Suprapubic skin (tissue), 4 donors: Measurements from ENCODE around the gene CDC42BPG.

Source experiments
- CTCF ChIP-seq, 2 donors: fragments of 200-600 bp in 1 of 2; fragments of 450-650 bp in 1 of 2; sonication (generic) in 1 of 2; IDR thresholded peaks; one replicate each; pipeline ENCODE4 v1.5.1; 2016 to 2019; ENCODE audit warnings: antibody characterized with exemption in 2 of 2, mild to moderate bottlenecking in 1 of 2, moderate library complexity in 1 of 2
- EP300 ChIP-seq: sonication (generic); formaldehyde crosslinking; IDR thresholded peaks from one replicate; pipeline ENCODE4 v1.6.1; 2017; ENCODE audit warnings: antibody characterized with exemption
- POLR2A ChIP-seq, 2 donors: fragments of 450-650 bp; IDR thresholded peaks; one replicate each; pipeline ENCODE4 v1.6.1; 2017; ENCODE audit warnings: antibody characterized with exemption in 2 of 2, mild to moderate bottlenecking in 2 of 2, moderate library complexity in 2 of 2
- POLR2AphosphoS5 ChIP-seq, 3 donors: sonication (generic); formaldehyde crosslinking; IDR thresholded peaks; one replicate each; pipeline ENCODE4 v1.6.1; 2017; ENCODE audit warnings: antibody characterized with exemption in 3 of 3

GRCh38 chr11:64868904-64869570, 24.6 kb upstream of the CDC42BPG start:
- TF ChIP-seq CTCF (IDR thresholded peaks at IDR 0.05) (no peak), POLR2A (IDR thresholded peaks at IDR 0.05) (no peak), POLR2AphosphoS5 (IDR thresholded peaks at IDR 0.05) (no peak), EP300 (no peak)
